Measurements from ENCODE around the gene TENM4.

DNA sequence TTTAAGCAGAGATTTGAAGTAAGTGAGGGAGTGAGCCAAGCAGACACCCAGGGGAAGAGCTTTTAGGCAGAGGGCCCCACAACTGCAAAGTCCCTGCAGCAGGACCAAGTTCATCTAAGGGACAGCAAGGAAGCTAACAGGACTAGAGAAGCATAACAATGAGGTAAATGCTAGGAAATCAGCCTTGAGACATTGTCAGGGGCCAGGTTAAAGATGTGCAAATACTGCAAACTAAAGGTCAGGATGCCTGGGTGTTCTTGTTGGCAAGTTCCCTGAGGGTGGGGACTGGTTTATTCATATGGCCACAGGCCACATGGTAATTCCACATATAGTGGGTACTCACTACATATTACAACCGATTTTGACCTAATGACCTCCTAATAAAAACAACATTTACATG lies 467.0 kb downstream of the TENM4 start:
- TF ChIP-seq, protein P1, sequence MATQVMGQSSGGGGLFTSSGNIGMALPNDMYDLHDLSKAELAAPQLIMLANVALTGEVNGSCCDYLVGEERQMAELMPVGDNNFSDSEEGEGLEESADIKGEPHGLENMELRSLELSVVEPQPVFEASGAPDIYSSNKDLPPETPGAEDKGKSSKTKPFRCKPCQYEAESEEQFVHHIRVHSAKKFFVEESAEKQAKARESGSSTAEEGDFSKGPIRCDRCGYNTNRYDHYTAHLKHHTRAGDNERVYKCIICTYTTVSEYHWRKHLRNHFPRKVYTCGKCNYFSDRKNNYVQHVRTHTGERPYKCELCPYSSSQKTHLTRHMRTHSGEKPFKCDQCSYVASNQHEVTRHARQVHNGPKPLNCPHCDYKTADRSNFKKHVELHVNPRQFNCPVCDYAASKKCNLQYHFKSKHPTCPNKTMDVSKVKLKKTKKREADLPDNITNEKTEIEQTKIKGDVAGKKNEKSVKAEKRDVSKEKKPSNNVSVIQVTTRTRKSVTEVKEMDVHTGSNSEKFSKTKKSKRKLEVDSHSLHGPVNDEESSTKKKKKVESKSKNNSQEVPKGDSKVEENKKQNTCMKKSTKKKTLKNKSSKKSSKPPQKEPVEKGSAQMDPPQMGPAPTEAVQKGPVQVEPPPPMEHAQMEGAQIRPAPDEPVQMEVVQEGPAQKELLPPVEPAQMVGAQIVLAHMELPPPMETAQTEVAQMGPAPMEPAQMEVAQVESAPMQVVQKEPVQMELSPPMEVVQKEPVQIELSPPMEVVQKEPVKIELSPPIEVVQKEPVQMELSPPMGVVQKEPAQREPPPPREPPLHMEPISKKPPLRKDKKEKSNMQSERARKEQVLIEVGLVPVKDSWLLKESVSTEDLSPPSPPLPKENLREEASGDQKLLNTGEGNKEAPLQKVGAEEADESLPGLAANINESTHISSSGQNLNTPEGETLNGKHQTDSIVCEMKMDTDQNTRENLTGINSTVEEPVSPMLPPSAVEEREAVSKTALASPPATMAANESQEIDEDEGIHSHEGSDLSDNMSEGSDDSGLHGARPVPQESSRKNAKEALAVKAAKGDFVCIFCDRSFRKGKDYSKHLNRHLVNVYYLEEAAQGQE (IDR thresholded peaks at IDR 0.05; ENCODE audit: low read depth): no peak
- TF ChIP-seq EP300 (IDR thresholded peaks at IDR 0.05; ENCODE audit: borderline replicate concordance): no peak
- no peak for TF ChIP-seq FOXM1 (IDR thresholded peaks at IDR 0.05; ENCODE audit: borderline replicate concordance, low read depth)

All from Ishikawa (cell line).